WTC11 (cell line): Measurements from ENCODE around the gene FOXP1.

Experiments
- ATF3 ChIP-seq: sonication (generic); formaldehyde crosslinking; conservative IDR thresholded peaks from 2 replicates; pipeline ENCODE4 v1.8.1; 2022; ENCODE audit warnings: mild to moderate bottlenecking, missing genetic modification reagents
- CTCF ChIP-seq: fragments of 200-600 bp; IDR thresholded peaks from 2 replicates; pipeline ENCODE4 v1.8.0; 2022; ENCODE audit warnings: antibody characterized with exemption
- HMGXB4 ChIP-seq: sonication (generic); formaldehyde crosslinking; IDR thresholded peaks from 2 replicates; pipeline ENCODE4 v1.8.1; 2023; ENCODE audit warnings: mild to moderate bottlenecking, moderate library complexity, missing genetic modification reagents
- MAX ChIP-seq: sonication (generic); formaldehyde crosslinking; IDR thresholded peaks from 2 replicates; pipeline ENCODE4 v1.8.0; 2022; ENCODE audit warnings: mild to moderate bottlenecking, missing genetic modification reagents
- NR1H2 ChIP-seq: sonication (generic); formaldehyde crosslinking; IDR thresholded peaks from 2 replicates; pipeline ENCODE4 v1.9.0; 2021; ENCODE audit warnings: mild to moderate bottlenecking, moderate library complexity, missing genetic modification reagents
- TCF7 ChIP-seq: sonication (generic); formaldehyde crosslinking; IDR thresholded peaks from 2 replicates; pipeline ENCODE4 v1.8.0; 2022; ENCODE audit warnings: mild to moderate bottlenecking, low read depth, missing genetic modification reagents, moderate library complexity
- TEAD4 ChIP-seq: sonication (generic); formaldehyde crosslinking; IDR thresholded peaks from 2 replicates; pipeline ENCODE4 v1.8.0; 2022; ENCODE audit warnings: mild to moderate bottlenecking, missing genetic modification reagents
- ZBTB21 ChIP-seq: sonication (generic); formaldehyde crosslinking; IDR thresholded peaks from 2 replicates; pipeline ENCODE4 v1.8.1; 2023; ENCODE audit warnings: mild to moderate bottlenecking, missing genetic modification reagents, borderline replicate concordance

GRCh38 chr3:71523628-71524027, 59.9 kb downstream of the FOXP1 start:
- TF ChIP-seq CTCF (no peak), ZBTB21 (CRISPR knock-in tag) (no peak), MAX (CRISPR knock-in tag) (no peak), TEAD4 (CRISPR knock-in tag) (no peak), HMGXB4 (CRISPR knock-in tag) (no peak), NR1H2 (CRISPR knock-in tag) (no peak), ATF3 (CRISPR knock-in tag) (no peak), TCF7 (CRISPR knock-in tag) (no peak)
